Cardiac septum (tissue), 1 donor: Measurements from ENCODE around the gene WDR54. TPM values are rescaled to one million over a fixed set of nuclear protein-coding genes. Genes with fewer than 3 reads are reported as not detected.
"Not testable (repeated sequence)": the region's sequence is repeated elsewhere in the genome, so short reads cannot be mapped to it uniquely, and the experiment has no call there.

ENCODE experiments used
- DNase-seq: peaks from one replicate; pipeline ENCODE4 v3.0.0-alpha.2; 2020; ENCODE audit warnings: low spot score
- intact Hi-C: fragments of 100-400 bp; cut with DNase I; formaldehyde crosslinking; loops from one replicate; pipeline ENCODE4 v1.14.0; 2022
- total RNA-seq: library from RNA; stranded (reverse); fragmentation: NEBNext Ultra II Directional; extraction: Animal tissue kit (Norgen Biotek cat#: 25700); gene quantifications from one replicate; pipeline ENCODE4 v1.2.1, GENCODE V29; 2021
- donor health status: DM: no; HTN: no; CAD: no.

Gene WDR54
- total RNA-seq, 1 donor from 2014 or later, result 2.6 TPM

DNA sequence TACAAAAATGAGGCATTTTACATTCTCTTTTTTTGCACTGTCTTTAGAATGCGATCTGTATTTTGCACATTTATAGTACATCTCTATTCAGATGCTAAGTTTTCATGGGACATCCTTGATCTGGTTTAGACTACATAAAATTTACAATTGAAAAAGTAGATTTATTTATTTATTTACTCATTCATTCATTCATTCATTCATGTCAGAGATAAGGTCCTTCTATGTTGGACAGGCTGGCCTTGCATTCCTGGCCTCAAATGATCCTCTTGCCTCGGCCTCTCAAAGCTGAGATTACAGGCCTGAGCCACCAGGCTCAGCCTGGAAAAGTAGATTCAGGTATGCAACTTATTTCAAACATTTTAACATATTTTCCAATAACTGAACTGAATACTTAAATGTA is 25.4 kb upstream of the WDR54 start:
- intact Hi-C loops, result loop anchor here (10.0 kb wide), 1 partner anchor 571 kb away; the partner anchor contains the start of gene STAMBP
- DNase-seq, result no peak

- no peak for DNase-seq
- intact Hi-C loops, result loop anchor here (10.0 kb wide), 1 partner anchor 575 kb away; the partner anchor contains the start of gene STAMBP
Measured at GRCh38 chr2:74399785-74400184, 21.7 kb upstream of the WDR54 start.

- intact Hi-C loops, result no loop called here
- DNase-seq, result no peak
Measured at GRCh38 chr2:74401891-74402290, 19.6 kb upstream of the WDR54 start.

GRCh38 chr2:74406035-74406434 is 15.5 kb upstream of the WDR54 start:
- no peak for DNase-seq
- intact Hi-C loops, result no loop called here

GRCh38 chr2:74407682-74408081 is 13.8 kb upstream of the WDR54 start:
- intact Hi-C loops, result no loop called here
- no peak for DNase-seq

DNA sequence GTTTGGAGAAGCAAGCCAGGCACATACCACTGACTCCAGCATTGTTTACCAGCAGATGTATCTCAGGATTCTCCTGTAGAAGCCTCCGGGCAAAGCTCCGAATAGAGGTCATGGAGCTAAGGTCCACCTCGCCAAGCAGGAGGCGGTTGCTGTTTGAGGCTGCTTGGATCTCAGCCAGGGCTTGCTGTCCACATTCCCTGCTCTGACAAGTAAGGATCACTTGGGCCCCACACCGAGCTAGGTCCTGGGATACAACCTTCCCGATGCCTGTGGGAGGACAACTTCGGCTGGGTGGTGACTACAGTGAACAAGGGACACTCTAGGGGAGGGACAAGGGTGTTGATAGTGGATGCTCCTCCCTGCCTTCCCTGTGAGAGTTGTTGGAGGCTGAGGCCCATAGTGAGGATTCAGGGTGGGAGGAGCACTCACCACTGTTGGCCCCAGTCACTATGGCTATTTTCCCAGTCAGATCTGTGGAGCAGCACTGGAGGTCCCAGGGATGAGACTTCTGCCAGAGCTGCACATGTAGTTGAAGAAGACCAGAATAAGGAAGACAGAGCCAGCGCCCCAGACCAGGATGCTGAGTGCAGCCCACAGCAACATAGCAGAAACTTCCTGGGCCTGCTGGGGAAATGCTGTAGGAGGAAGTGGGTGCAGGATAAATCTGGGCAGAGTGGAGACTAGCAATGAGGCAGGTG is 8.4 kb upstream of the WDR54 start:
- intact Hi-C loops, result no loop called here
- DNase-seq, result no peak

GRCh38 chr2:74414441-74414840 is 7.1 kb upstream of the WDR54 start:
- DNase-seq, result no peak
- intact Hi-C loops, result no loop called here

DNA sequence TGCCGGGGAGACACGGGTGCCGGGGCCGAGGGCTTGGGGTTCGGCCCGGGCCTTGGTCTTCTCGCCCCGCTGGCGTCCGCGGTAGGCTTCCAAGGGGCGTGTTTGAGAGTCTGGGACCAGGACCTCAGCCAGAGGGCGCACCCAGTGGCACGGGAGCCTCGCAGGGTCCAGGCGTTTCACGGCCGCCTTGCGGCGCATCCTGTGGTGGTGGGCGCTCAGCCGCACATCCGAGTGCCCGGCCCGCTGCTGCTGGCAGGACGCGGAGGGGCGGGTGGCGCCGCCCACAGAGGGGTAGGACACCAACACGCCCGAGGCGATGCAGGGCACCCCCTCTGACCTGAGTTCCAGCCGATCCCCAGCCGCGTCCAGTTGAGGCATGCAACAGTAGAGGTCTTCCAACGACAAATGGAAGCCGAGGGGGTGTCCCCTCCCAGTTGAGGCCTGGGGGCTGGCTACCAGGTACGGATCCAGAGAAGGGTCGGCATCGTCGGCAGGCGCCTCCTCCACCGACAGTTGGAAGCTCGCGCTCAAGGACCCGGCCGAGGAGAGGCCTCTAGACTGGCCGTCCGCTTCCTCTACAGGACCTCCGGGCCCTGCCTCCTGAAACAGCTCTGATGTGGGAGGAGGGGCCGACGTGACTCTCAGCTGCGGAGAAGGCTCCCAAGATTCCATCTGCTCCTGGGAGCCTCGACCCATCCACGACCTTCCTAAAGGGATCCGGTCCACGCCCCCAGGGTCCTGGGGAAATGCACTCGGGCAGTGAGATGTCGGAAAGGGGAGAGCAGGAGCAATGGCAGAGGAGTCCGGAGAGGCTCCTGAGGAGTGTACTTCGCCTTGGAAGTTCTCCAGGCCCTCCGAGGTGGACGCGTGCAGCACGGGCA is 6.4 kb upstream of the WDR54 start:
- DNase-seq, result no peak
- intact Hi-C loops, result no loop called here

- intact Hi-C loops, result no loop called here
Measured at GRCh38 chr2:74415762-74416395, 5.7 kb upstream of the WDR54 start.

GRCh38 chr2:74416778-74417177 is 4.8 kb upstream of the WDR54 start:
- DNase-seq, result no peak
- intact Hi-C loops, result no loop called here

More at GRCh38 chr2:74415762-74416395, 5.7 kb upstream of the WDR54 start:
- DNase-seq, result no peak

GRCh38 chr2:74417197-74417596 is 4.3 kb upstream of the WDR54 start:
- no peak for DNase-seq
- intact Hi-C loops, result no loop called here

DNA sequence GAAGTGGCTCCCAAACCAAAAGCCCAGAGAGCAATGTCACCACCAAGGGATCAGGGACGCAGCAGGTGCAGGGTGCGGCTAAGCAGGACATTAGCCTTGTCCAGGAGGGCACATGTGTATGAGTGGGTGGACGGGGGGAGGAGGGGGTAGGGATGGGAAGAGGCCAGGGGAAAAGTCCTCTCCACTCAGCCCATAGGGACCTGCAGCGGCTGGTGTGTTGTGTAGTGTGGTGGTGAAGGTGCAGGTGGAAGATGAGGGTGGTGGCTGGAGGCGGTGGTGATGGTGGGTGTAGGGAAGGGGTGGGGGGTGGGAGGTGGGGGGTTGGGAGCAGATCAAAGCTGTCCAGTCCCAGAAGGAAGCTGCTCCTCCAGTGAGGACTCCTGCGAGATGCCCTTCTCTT is 3.8 kb upstream of the WDR54 start:
- no peak for DNase-seq
- intact Hi-C loops, result no loop called here

DNA sequence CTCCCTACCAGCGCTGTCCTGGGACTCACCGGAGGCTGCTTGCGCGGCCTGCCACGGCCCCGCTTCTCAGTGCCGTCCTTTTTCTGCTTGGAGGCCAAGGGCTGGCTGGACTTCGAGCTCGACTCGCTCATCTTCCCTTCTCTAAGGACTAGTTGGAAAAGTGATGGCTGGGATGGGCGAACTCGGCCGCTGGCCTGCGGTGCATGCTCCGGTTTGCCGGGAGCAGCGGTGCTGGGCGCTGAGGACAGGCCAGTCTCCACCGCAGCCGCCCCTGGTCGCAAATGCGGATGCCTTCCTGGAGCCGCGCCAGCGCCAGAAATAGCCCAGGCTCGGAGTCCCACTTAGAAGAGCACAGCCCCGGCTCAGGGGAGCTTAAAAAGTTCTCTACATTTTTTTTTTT is 3.2 kb upstream of the WDR54 start:
- intact Hi-C loops, result no loop called here
- DNase-seq, result no peak

DNA sequence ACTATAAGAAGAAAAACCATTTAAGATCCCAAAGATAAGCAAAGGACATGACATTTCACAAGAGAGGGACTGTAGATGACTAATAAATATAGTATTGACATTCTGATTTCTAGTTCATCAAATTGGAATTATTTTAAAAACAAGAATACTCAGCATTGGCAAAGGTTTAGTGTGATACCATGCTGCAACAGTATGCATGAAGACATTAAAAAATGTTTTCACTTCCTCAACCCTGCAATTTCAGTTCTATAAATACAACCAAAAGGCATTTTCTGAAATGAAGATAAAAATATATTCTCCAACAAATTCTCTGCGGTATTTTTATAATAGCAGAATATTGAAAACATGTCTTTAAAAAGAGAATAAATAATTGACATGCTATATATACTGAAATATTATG is 2.2 kb upstream of the WDR54 start:
- DNase-seq, result no peak
- intact Hi-C loops, result no loop called here

GRCh38 chr2:74420006-74420405 is 1.5 kb upstream of the WDR54 start:
- no peak for DNase-seq
- intact Hi-C loops, result no loop called here

GRCh38 chr2:74420443-74421103 is 957 bp upstream of the WDR54 start:
- DNase-seq, intact Hi-C loops: not testable (repeated sequence)

DNA sequence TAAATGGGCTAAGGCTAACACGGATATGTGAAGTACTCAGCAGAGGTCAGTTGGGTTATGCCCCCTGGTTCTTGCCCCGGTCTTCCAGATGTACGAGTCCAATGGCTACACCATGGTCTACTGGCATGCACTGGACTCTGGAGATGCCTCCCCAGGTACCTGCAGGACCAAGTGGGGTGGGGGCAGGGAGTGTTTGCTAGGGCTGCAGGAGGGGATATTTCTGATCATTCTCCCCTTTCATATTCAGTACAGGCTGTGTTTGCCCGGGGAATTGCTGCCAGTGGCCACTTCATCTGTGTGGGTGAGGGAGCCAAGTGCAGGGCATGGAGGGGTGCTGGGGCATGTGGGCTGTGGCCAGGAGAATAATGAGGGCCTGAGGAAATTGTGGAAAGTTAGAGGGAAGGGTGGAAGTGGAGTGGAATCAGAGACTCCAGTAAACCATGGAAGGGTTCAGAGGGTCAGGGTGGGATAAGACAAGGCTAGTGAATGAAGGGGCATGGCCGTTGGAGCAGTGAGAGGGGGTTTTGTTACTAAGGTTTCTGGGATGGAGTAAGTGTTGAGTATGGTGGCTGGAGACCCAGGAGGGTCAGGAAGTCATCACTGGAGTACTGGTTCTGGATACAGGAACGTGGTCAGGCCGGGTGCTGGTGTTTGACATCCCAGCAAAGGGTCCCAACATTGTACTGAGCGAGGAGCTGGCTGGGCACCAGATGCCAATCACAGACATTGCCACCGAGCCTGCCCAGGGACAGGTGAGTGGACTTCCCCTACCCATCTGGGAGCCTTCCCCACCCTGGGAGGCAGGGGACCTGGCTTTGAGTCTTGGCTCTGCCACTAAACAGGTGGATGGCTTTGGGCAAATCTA is 1.9 kb downstream of the WDR54 start:
- intact Hi-C loops, result no loop called here
- DNase-seq, result no peak

DNA sequence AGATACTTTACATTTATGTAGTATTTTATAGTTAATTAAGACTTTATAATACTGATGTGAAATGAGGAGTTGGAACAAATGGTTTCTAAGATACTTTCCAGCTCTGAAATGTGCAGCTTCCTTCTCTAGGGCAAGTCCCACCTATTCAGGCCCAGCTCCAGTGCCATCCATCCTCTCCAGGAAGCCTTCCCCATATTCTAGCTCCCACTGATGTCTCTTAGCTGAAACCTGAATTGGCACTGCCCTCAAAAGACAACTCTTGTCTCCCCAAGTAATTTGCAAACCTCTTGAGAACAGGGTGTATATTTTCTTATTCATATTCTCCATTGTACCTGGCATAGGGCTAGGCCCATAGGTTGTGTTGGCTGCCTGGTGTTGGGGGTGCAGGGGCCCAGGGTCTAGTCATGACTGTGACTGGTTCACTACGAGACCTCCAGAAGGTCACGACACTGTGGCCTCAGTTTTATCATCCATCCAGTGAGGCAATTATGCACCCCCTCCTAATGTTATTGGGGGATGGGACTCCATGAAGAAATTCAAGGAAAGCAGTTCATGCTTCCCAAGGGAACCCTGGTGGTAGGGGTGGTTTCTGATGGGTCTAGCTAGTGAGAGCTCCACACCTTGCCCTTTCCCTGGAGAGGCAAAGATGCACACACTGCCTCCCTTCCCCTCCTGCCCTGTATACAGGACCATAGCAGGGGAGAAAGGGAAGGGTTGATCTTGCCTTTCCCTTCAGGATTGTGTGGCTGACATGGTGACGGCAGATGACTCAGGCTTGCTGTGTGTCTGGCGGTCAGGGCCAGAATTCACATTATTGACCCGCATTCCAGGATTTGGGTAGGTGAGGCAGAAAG is 2.8 kb downstream of the WDR54 start:
- no peak for DNase-seq
- intact Hi-C loops, result no loop called here
